ENCODE measurements around the gene RNF150. TPM values are rescaled to one million over a fixed set of nuclear protein-coding genes. Genes with fewer than 3 reads are reported as not detected.

The RNF150 gene
- total RNA-seq, 1 donor from 2014 or later, result 3.3 TPM

GRCh38 chr4:140901736-140902336 lies 231.4 kb downstream of the RNF150 start:
- Histone ChIP-seq H3K27ac (no peak overlapping the region), H3K9me3 (no peaks in the 10 kb centered on the region), H3K4me1 (no peaks in the 10 kb centered on the region), H3K36me3 (no peaks in the 10 kb centered on the region), H3K4me3 (no peak overlapping the region), H3K27me3 (ENCODE audit: low read depth) (no peaks in the 10 kb centered on the region)
- no peak for TF ChIP-seq CTCF (IDR thresholded peaks at IDR 0.05)
- intact Hi-C loops (cut with DNase I), result no loop called here
- DNase-seq, result no peak
- no peak for ATAC-seq

GRCh38 chr4:140893939-140894338 lies 239.3 kb downstream of the RNF150 start:
- no peak overlapping the region for H3K4me3 ChIP-seq
- H3K36me3 ChIP-seq, result no peaks in the 10 kb centered on the region
- intact Hi-C loops (cut with DNase I), result no loop called here
- TF ChIP-seq CTCF (IDR thresholded peaks at IDR 0.05), result no peak
- H3K27ac ChIP-seq, result no peak overlapping the region
- ATAC-seq (no peak), DNase-seq (no peak)
- no peaks in the 10 kb centered on the region for H3K9me3 ChIP-seq
- H3K4me1 ChIP-seq, result no peaks in the 10 kb centered on the region
- no peaks in the 10 kb centered on the region for H3K27me3 ChIP-seq (ENCODE audit: low read depth)

- ATAC-seq, result no peak
- Histone ChIP-seq H3K27ac (no peak overlapping the region), H3K9me3 (no peaks in the 10 kb centered on the region), H3K27me3 (ENCODE audit: low read depth) (no peaks in the 10 kb centered on the region), H3K36me3 (no peaks in the 10 kb centered on the region), H3K4me3 (no peak overlapping the region), H3K4me1 (no peaks in the 10 kb centered on the region)
- no peak for DNase-seq
- TF ChIP-seq CTCF (IDR thresholded peaks at IDR 0.05), result no peak
- intact Hi-C loops (cut with DNase I), result no loop called here
These were observed 245.2 kb downstream of the RNF150 start for GRCh38 chr4:140888054-140888453.

- DNase-seq, result no peak
- H3K36me3 ChIP-seq, result no peaks in the 10 kb centered on the region
- TF ChIP-seq CTCF (IDR thresholded peaks at IDR 0.05), result no peak
- no peaks in the 10 kb centered on the region for H3K4me1 ChIP-seq
- H3K4me3 ChIP-seq, result no peak overlapping the region
- no peak overlapping the region for H3K27ac ChIP-seq
- intact Hi-C loops (cut with DNase I), result no loop called here
- H3K9me3 ChIP-seq, result no peaks in the 10 kb centered on the region
- H3K27me3 ChIP-seq (ENCODE audit: low read depth), result no peaks in the 10 kb centered on the region
- no peak for ATAC-seq
These were observed 245.8 kb downstream of the RNF150 start for GRCh38 chr4:140887467-140887866.

GRCh38 chr4:140884431-140885058 lies 248.7 kb downstream of the RNF150 start:
- TF ChIP-seq CTCF (IDR thresholded peaks at IDR 0.05), result peak; percentile 58
- Histone ChIP-seq H3K36me3 (no peaks in the 10 kb centered on the region), H3K9me3 (peaks cover 8% of the 10 kb centered on the region), H3K4me3 (no peak overlapping the region), H3K27ac (no peak overlapping the region), H3K4me1 (no peaks in the 10 kb centered on the region), H3K27me3 (ENCODE audit: low read depth) (no peaks in the 10 kb centered on the region)
- DNase-seq (no peak), ATAC-seq (peak; percentile 62 to 70)
- intact Hi-C loops (cut with DNase I), result no loop called here

All from lower lobe of right lung (tissue), 2 donors.